ENCODE measurements around the gene ITPA.
"Not testable (repeated sequence)": the region's sequence is repeated elsewhere in the genome, so short reads cannot be mapped to it uniquely, and the experiment has no call there.

Gene ITPA

DNA sequence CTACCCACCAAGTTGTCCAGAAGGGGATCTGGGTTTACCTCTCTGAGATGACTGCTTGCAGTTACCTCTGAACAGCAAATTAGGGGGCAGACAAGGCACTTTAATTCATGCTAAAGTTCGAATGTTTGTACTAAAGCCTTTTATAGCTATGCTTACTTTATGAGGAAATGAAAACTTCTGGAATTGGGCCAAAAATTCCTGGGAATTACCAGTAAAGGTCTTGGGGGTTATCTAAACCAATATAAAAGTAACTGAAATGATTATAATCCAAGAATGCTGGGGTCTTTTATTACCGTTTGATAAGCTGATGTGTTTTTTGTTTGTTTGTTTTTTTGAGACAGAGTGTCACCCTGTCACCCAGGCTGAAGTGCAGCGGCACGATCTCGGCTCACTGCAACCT lies 28.0 kb upstream of the ITPA start:
- no peak for DNase-seq (ENCODE audit: low read depth)
- H3K4me3 ChIP-seq (ENCODE audit: low read depth, low read length) = no peak overlapping the region
- no peak for TF ChIP-seq POLR2A (IDR thresholded peaks at IDR 0.05; ENCODE audit: extremely low read depth, insufficient read length)
- TF ChIP-seq, protein P1, sequence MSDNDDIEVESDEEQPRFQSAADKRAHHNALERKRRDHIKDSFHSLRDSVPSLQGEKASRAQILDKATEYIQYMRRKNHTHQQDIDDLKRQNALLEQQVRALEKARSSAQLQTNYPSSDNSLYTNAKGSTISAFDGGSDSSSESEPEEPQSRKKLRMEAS (IDR thresholded peaks at IDR 0.05; ENCODE audit: low read depth, low read length) = no peak
- TF ChIP-seq MYC (IDR thresholded peaks at IDR 0.05; ENCODE audit: low read depth, low read length) = no peak
- TF ChIP-seq, protein P2, sequence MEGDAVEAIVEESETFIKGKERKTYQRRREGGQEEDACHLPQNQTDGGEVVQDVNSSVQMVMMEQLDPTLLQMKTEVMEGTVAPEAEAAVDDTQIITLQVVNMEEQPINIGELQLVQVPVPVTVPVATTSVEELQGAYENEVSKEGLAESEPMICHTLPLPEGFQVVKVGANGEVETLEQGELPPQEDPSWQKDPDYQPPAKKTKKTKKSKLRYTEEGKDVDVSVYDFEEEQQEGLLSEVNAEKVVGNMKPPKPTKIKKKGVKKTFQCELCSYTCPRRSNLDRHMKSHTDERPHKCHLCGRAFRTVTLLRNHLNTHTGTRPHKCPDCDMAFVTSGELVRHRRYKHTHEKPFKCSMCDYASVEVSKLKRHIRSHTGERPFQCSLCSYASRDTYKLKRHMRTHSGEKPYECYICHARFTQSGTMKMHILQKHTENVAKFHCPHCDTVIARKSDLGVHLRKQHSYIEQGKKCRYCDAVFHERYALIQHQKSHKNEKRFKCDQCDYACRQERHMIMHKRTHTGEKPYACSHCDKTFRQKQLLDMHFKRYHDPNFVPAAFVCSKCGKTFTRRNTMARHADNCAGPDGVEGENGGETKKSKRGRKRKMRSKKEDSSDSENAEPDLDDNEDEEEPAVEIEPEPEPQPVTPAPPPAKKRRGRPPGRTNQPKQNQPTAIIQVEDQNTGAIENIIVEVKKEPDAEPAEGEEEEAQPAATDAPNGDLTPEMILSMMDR (IDR thresholded peaks at IDR 0.05; ENCODE audit: low read depth, low read length) = no peak

DNA sequence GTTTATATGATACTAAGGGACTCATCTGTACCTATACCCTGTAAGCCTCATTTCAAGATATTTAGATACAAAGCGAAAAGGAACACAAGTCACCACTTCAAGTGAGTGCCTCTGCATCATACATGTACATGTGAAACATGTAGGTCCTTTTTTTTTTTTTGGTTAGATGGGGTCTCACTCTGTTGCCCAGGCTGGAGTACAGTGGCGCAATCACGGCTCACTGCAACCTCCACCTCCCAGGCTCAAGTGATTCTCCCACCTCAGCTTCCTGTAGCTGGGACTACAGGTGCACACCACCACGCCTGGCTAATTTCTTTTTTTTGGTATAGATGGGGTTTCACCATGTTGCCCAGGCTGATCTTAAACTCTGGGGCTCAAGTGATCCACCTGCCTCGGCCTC lies 26.9 kb upstream of the ITPA start:
- DNase-seq (ENCODE audit: low read depth); H3K4me3 ChIP-seq (ENCODE audit: low read depth, low read length): not testable (repeated sequence)

DNA sequence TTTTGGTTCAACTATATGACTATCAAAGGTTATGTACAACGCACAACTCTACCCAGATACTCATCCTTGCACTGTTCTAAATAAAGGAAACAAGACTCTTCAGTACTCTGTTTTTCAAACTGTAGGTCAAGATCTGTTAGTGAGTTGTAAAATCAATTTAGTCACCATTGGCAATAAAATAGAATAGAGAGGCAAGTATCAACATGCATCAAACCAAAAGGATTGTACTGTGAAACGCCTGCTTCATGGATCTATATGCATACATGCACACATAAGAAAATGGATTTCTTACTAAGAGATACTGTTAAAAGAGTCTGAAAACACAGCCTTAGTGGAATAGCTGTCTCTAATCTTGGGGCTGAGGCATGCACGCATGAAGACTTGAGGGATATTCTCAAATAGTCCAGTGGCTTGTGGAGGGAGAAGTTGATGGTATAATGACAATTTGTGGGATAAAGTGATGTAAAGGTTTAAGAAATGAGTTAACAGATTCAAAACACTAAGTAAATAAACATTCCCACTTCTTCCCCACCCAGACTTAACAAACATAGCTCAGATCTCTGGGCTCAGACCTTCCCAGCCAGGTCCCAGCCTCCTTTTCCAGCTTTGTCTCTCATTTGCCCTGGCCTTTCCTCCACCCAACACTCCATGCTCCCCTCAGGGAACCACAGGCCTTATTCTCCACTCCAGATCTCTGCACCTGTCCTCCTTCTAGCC lies 25.2 kb upstream of the ITPA start:
- H3K4me3 ChIP-seq (ENCODE audit: low read depth, low read length) = no peak overlapping the region
- TF ChIP-seq MYC (IDR thresholded peaks at IDR 0.05; ENCODE audit: low read depth, low read length) = no peak
- TF ChIP-seq, protein P2 (IDR thresholded peaks at IDR 0.05; ENCODE audit: low read depth, low read length) = no peak
- no peak for TF ChIP-seq POLR2A (IDR thresholded peaks at IDR 0.05; ENCODE audit: extremely low read depth, insufficient read length)
- TF ChIP-seq, protein P1 (IDR thresholded peaks at IDR 0.05; ENCODE audit: low read depth, low read length) = no peak
- DNase-seq (ENCODE audit: low read depth) = no peak

DNA sequence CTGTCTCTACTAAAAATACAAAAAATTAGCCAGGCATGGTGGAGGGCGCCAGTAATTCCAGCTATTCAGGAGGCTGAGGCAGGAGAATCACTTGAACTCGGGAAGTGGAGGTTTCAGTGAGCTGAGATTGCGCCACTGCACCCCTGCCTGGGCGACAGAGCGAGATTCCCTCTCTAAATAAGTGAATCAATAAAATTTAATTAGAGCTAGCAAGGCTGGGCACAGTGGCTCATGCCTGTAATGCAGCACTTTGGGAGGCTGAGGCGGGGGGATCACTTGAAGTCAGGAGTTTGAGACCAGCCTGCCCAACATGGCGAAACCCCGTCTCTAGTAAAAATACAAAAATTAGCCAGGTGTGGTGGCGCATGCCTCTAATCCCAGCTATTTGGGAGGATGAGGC lies 21.4 kb upstream of the ITPA start:
- DNase-seq (ENCODE audit: low read depth); H3K4me3 ChIP-seq (ENCODE audit: low read depth, low read length): not testable (repeated sequence)

DNA sequence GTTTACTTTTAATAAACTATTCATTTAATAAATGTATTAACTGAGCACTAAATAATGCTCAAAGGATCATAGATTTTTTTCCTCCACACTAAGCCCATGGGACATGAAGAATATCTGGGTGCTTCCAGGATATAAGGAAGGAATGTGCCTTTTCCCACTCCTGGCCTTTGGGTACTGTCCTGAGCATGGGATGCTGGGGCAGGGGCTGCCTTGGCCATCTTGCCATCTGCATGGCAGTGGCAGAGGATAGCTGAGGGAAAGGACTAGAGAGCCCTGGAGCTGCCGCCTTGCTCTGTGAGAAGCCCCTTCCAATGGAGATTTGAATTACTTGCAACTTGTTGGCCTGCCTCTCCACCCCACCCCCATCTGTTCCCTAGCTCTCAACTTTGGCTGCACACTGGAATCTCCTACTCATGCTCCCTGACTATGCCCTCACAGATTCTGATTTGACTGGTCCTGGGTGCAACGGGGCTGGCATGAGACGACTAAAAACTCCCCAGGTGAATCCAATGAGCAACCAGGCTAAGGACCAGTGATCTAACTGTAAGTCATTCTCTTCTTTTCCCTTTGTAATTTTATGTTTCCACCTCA lies 20.4 kb upstream of the ITPA start:
- TF ChIP-seq, protein P1 (IDR thresholded peaks at IDR 0.05; ENCODE audit: low read depth, low read length) = no peak
- TF ChIP-seq MYC (IDR thresholded peaks at IDR 0.05; ENCODE audit: low read depth, low read length) (no peak), POLR2A (IDR thresholded peaks at IDR 0.05; ENCODE audit: extremely low read depth, insufficient read length) (no peak)
- TF ChIP-seq, protein P2 (IDR thresholded peaks at IDR 0.05; ENCODE audit: low read depth, low read length) = no peak
- no peak for DNase-seq (ENCODE audit: low read depth)

DNA sequence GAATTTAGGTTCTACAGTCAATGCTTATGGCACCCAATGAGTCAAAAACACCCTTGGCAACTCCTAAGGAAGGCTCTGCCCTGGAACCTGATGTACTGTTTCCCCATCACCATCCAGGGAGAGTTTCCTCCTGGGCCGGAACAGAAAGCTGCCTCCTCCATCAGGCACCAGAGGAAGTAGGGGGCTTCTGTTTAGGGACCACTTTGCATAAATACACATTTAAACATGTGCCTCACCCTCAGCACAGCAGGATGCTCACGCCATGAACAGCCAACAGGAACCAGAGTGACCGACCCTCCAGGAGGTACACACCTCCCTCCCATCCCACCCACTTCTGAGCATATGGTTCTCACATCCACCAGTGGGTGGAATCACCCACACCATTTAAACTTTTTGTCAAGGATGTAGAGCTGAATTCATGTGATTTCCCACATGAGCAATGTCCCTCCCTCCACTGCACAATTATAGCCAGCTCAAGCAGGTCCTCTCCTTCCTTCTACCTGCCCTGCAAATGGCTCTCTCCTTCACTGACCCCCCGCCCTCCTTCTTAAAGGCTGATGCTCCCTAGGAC lies 19.7 kb upstream of the ITPA start:
- TF ChIP-seq, protein P1 (IDR thresholded peaks at IDR 0.05; ENCODE audit: low read depth, low read length) = no peak
- TF ChIP-seq, protein P2 (IDR thresholded peaks at IDR 0.05; ENCODE audit: low read depth, low read length) = no peak
- TF ChIP-seq POLR2A (IDR thresholded peaks at IDR 0.05; ENCODE audit: extremely low read depth, insufficient read length) (no peak), MYC (IDR thresholded peaks at IDR 0.05; ENCODE audit: low read depth, low read length) (no peak)

More for the DNA sequence above, 20.4 kb upstream of the ITPA start:
- H3K4me3 ChIP-seq (ENCODE audit: low read depth, low read length) = no peak overlapping the region

More for the DNA sequence above, 19.7 kb upstream of the ITPA start:
- no peak for DNase-seq (ENCODE audit: low read depth)
- H3K4me3 ChIP-seq (ENCODE audit: low read depth, low read length) = no peak overlapping the region

All from NB4 (cell line).